SK-N-SH (cell line): ENCODE results near the gene COLQ. TPM values are rescaled to one million over a fixed set of nuclear protein-coding genes. Genes with fewer than 3 reads are reported as not detected.

Source experiments
- CTCF ChIA-PET: fragments of 300-600, 350-600 bp; formaldehyde crosslinking; extraction: SDS; loops from one replicate; lab custom pipeline; 2021; lab: Yijun Ruan, JAX
- POLR2A ChIA-PET: fragments of 350-600 bp; sonication (Branson Sonifier 250); formaldehyde crosslinking; extraction: SDS; loops from one replicate; lab custom pipeline; 2020; ENCODE audit warnings: antibody characterized with exemption, inconsistent platforms; lab: Yijun Ruan, JAX
- DNase-seq: peaks from one replicate; pipeline ENCODE4 v3.0.0; 2012
- H2AFZ ChIP-seq: fragments of 200-600 bp; sonication (generic); 2 replicates; pipeline ENCODE4 v1.8.1; 2016; ENCODE audit warnings: antibody characterized with exemption, mild to moderate bottlenecking, low read depth
- H3F3A ChIP-seq: fragments of 200-600 bp; sonication (generic); replicated peaks from 2 replicates; pipeline ENCODE3; 2016; ENCODE audit warnings: antibody characterized with exemption, mild to moderate bottlenecking; ENCODE audit not compliant: insufficient read depth
- H3K27ac ChIP-seq, 2 experiments: fragments of 200-500 bp in 1 of 2; fragments of 200-600 bp in 1 of 2; sonication (Bioruptor generic) in 1 of 2; sonication (generic), shearing (Covaris generic) in 1 of 2; 2 replicates each; pipeline versions ENCODE4 v1.5.1 to v1.6.1; 2014 to 2016; ENCODE audit warnings: low read depth in 2 of 2, inconsistent platforms in 1 of 2, low read length in 1 of 2, mild to moderate bottlenecking in 1 of 2, mixed read lengths in 1 of 2
- H3K27me3 ChIP-seq: fragments of 200-600 bp; sonication (generic), shearing (Covaris generic); 2 replicates; pipeline ENCODE4 v1.6.1; 2016; ENCODE audit warnings: mixed run types; ENCODE audit not compliant: insufficient read depth
- H3K36me3 ChIP-seq, 2 experiments: fragments of 200-500 bp in 1 of 2; fragments of 200-600 bp in 1 of 2; sonication (Bioruptor generic) in 1 of 2; sonication (generic) in 1 of 2; replicated peaks in 1 of 2; 2 replicates each; pipeline versions ENCODE3 to v1.5.1; 2014 to 2016; ENCODE audit warnings: low read length in 1 of 2, mild to moderate bottlenecking in 1 of 2; ENCODE audit not compliant: insufficient read depth in 2 of 2, control insufficient read depth in 1 of 2
- H3K4me1 ChIP-seq, 2 experiments: fragments of 200-500 bp in 1 of 2; fragments of 200-600 bp in 1 of 2; sonication (Bioruptor generic) in 1 of 2; sonication (generic), shearing (Covaris generic) in 1 of 2; 2 replicates each; pipeline versions ENCODE4 v1.5.1 to v1.6.1; 2014 to 2016; ENCODE audit warnings: low read depth in 1 of 2, low read length in 1 of 2, mixed run types in 1 of 2; ENCODE audit not compliant: insufficient read depth in 2 of 2, control insufficient read depth in 1 of 2
- H3K4me2 ChIP-seq: fragments of 200-600 bp; sonication (generic), shearing (Covaris generic); 2 replicates; pipeline ENCODE4 v1.6.1; 2017; ENCODE audit warnings: mixed run types
- H3K4me3 ChIP-seq, 2 experiments: fragments of 200-500 bp in 1 of 2; fragments of 200-600 bp in 1 of 2; sonication (Bioruptor generic) in 1 of 2; sonication (generic), shearing (Covaris generic) in 1 of 2; 2 replicates each; pipeline versions ENCODE4 v1.5.1 to v1.8.1; 2014 to 2016; ENCODE audit warnings: low read depth in 2 of 2, inconsistent platforms in 1 of 2, low read length in 1 of 2, mild to moderate bottlenecking in 1 of 2, mixed read lengths in 1 of 2, moderate library complexity in 1 of 2
- H3K79me2 ChIP-seq: fragments of 200-600 bp; sonication (generic); 2 replicates; pipeline ENCODE4 v1.8.1; 2017; ENCODE audit warnings: mild to moderate bottlenecking; ENCODE audit not compliant: insufficient read depth
- H3K9ac ChIP-seq: fragments of 200-600 bp; sonication (generic); 2 replicates; pipeline ENCODE4 v1.6.1; 2017; ENCODE audit warnings: mixed run types
- H3K9me2 ChIP-seq: fragments of 200-600 bp; sonication (generic); 2 replicates; pipeline ENCODE4 v1.6.1; 2017; ENCODE audit warnings: mixed run types
- H3K9me3 ChIP-seq: fragments of 200-600 bp; sonication (generic); 2 replicates; pipeline ENCODE4 v1.6.1; 2017; ENCODE audit warnings: mixed run types, mild to moderate bottlenecking, moderate library complexity
- H4K20me1 ChIP-seq: fragments of 200-600 bp; sonication (generic); 2 replicates; pipeline ENCODE4 v1.6.1; 2017; ENCODE audit warnings: mild to moderate bottlenecking, mixed run types; ENCODE audit not compliant: insufficient read depth
- CHD2 ChIP-seq: fragments of 150-350 bp; IDR thresholded peaks from 2 replicates; pipeline ENCODE4 v1.6.1; 2018; ENCODE audit warnings: low read length; ENCODE audit not compliant: partially characterized antibody
- ELF1 ChIP-seq: IDR thresholded peaks from 2 replicates; pipeline ENCODE4 v1.4.0; 2012
- EP300 ChIP-seq, 2 experiments: IDR thresholded peaks; 2 replicates each; pipeline versions ENCODE4 v1.4.0 to v1.6.1; 2012; ENCODE audit warnings: borderline replicate concordance in 1 of 2, low read depth in 1 of 2, low read length in 1 of 2
- EZH2phosphoT487 ChIP-seq: fragments of 200-600 bp; sonication (generic); IDR thresholded peaks from 2 replicates; pipeline ENCODE4 v1.6.1; 2017; ENCODE audit warnings: low read depth, mixed run types, mild to moderate bottlenecking, antibody characterized with exemption, moderate library complexity, borderline replicate concordance
- FOSL2 ChIP-seq: IDR thresholded peaks from 2 replicates; pipeline ENCODE4 v1.4.0; 2012; ENCODE audit warnings: low read depth, mild to moderate bottlenecking, moderate library complexity, borderline replicate concordance
- FOXJ3 ChIP-seq: sonication (generic); formaldehyde crosslinking; IDR thresholded peaks from 2 replicates; pipeline ENCODE4 v1.5.1; 2020; ENCODE audit warnings: mild to moderate bottlenecking, missing genetic modification reagents
- FOXM1 ChIP-seq: IDR thresholded peaks from 2 replicates; pipeline ENCODE4 v1.4.0; 2012; ENCODE audit warnings: low read depth, mild to moderate bottlenecking
- GABPA ChIP-seq: IDR thresholded peaks from 2 replicates; pipeline ENCODE4 v1.4.0; 2012; ENCODE audit warnings: low read depth, mild to moderate bottlenecking
- GATA2 ChIP-seq: sonication (generic); formaldehyde crosslinking; IDR thresholded peaks from 2 replicates; pipeline ENCODE4 v1.5.0; 2020; ENCODE audit warnings: mild to moderate bottlenecking, missing genetic modification reagents
- JUND ChIP-seq: IDR thresholded peaks from 2 replicates; pipeline ENCODE4 v1.4.0; 2012
- MXI1 ChIP-seq: IDR thresholded peaks from 2 replicates; pipeline ENCODE4 v1.6.1; 2012; ENCODE audit warnings: mild to moderate bottlenecking, low read depth, low read length, improper control_type of control experiment
- NFIC ChIP-seq: IDR thresholded peaks from 2 replicates; pipeline ENCODE4 v1.4.0; 2012; ENCODE audit warnings: borderline replicate concordance
- POLR2AphosphoS5 ChIP-seq: IDR thresholded peaks from 2 replicates; pipeline ENCODE4 v1.6.1; 2012; ENCODE audit warnings: low read depth, low read length
- RCOR1 ChIP-seq: fragments of 150-350 bp; IDR thresholded peaks from 2 replicates; pipeline ENCODE4 v1.6.1; 2017; ENCODE audit warnings: antibody characterized with exemption, low read length
- TAF1 ChIP-seq: IDR thresholded peaks from 2 replicates; pipeline ENCODE4 v1.6.1; 2012; ENCODE audit warnings: low read depth, mild to moderate bottlenecking, low read length, moderate library complexity, borderline replicate concordance
- YY1 ChIP-seq: IDR thresholded peaks from 2 replicates; pipeline ENCODE4 v1.4.0; 2012; ENCODE audit warnings: low read depth, mild to moderate bottlenecking
- WGBS: methylation state at CpG from one replicate; pipeline ENCODE4 v1.1.6; 2017; ENCODE audit warnings: low lambda C conversion rate; 5-methylcytosine and 5-hydroxymethylcytosine counted together
- polyA plus RNA-seq, 3 experiments: library from polyadenylated mRNA; depleted of rRNA; stranded (reverse); fragments of >200 nt; gene quantifications; 2 replicates each; pipeline ENCODE4 v1.2.3, GENCODE V29; 2012
- TF ChIP-seq, protein P1 (sequence below): fragments of 150-350 bp; IDR thresholded peaks from 2 replicates; pipeline ENCODE4 v1.6.1; 2016; ENCODE audit warnings: mild to moderate bottlenecking, low read depth, low read length
- TF ChIP-seq, protein P2 (sequence below): IDR thresholded peaks from 2 replicates; pipeline ENCODE4 v1.4.0; 2012; ENCODE audit warnings: low read depth, borderline replicate concordance
- TF ChIP-seq, protein P3 (sequence below): IDR thresholded peaks from 2 replicates; pipeline ENCODE4 v1.4.0; 2012; ENCODE audit warnings: low read depth, borderline replicate concordance

Gene COLQ
- polyA plus RNA-seq, 1 of the 3 experiments (the other 2 are of a cell fraction) = 1.5 TPM

DNA sequence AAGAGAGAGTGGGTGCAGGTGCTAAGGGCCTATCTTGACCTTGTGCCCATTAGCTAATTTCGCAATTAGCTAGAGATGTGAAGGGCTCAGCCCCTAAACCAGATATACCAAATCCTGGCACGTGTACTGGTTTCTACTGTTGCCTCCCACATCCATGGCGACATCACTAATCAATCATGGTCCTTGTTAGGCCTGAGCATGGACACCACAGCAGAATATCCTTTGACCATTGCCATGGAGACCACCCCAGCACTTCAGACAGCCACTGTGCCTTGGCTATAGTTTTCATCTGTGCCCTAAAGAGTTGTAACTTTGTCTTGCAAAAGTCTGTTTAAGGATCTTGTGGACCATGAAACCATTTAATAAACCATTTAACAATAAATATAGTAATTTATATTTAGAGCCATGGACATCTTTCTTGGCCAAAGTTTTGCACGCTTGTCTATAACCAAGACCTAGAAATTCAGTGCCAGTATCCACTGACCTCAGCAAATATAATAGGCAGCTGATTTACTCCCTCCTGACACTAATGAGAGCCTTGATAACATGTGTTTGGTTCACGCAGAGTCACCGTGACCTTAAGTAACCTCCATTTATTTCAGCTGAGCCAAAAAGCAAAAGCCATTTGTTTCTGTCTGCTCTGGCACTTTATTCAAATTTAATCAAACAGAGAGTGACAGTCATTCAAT is 43.4 kb downstream of the COLQ start:
- POLR2A ChIA-PET = no interaction called here
- Histone ChIP-seq H3K4me3 (no peak overlapping the region), H3K9me3 (no peaks in the 10 kb centered on the region), H3K79me2 (no peaks in the 10 kb centered on the region), H4K20me1 (no peaks in the 10 kb centered on the region), H3K27ac (peak overlapping the region in 1 of 2 experiments; percentile 87; a peak in 2 of 4 replicates), H2AFZ (no peak overlapping the region), H3K9ac (no peak overlapping the region), H3K9me2 (no peaks in the 10 kb centered on the region), H3F3A (no peaks in the 10 kb centered on the region), H3K4me1 (peaks cover 0 to 17% of the 10 kb centered on the region in 2 experiments; a peak in 1 of 4 replicates)
- CTCF ChIA-PET = interaction anchor here (0.6 to 1.4 kb wide), 4 partner anchors 12 to 78 kb away, joined by 3 to 4 read pairs (median 3); no protein-coding TSS in a partner anchor
- 74% methylated on average over 6 of the region's 6 CpGs for WGBS
- DNase-seq = peak; percentile 33
- TF ChIP-seq MXI1 = 0 out of 2 replicates have a peak, but pooled peaks have one; percentile 17
- TF ChIP-seq ELF1 = no peak
- TF ChIP-seq FOXJ3 (CRISPR knock-in tag) = peak; percentile 21; the same call in 1 of the 2 replicates
- peak; percentile 31 for TF ChIP-seq CHD2
- TF ChIP-seq EP300 (IDR thresholded peaks at IDR 0.05; ENCODE audit: borderline replicate concordance in 1 of 2, low read depth in 1 of 2, low read length in 1 of 2) = peak in 1 of 2 experiments; percentile 71; a peak in 2 of 4 replicates
- TF ChIP-seq, all 33 proteins: peak for 4
- no peaks in the 10 kb centered on the region for H3K27me3 ChIP-seq
- no peaks in the 10 kb centered on the region for H3K36me3 ChIP-seq
- no peak overlapping the region for H3K4me2 ChIP-seq

DNA sequence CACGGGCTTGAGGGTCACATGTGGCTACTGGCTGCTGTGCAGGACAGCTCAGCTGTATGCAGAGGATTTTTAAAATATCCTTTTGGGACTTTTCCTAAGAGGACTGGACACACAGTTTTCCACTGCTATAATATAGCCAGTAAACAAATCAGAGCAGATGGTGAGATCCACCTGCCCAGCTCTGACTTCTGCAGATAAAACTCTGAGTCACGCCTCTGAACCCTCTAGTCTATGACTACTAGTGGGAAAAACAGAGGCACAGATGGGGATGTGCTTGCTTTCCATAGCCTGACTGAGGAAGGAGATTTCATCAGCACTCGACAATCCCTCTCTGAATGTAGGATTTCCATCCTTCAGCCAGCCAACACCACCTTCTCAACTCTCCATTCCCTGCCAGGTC is 45.1 kb downstream of the COLQ start:
- Histone ChIP-seq H2AFZ (no peak overlapping the region), H3K36me3 (no peaks in the 10 kb centered on the region), H3K79me2 (no peaks in the 10 kb centered on the region), H3K9me3 (no peaks in the 10 kb centered on the region), H4K20me1 (no peaks in the 10 kb centered on the region), H3K9me2 (no peaks in the 10 kb centered on the region), H3F3A (no peaks in the 10 kb centered on the region), H3K4me1 (peaks cover 0 to 17% of the 10 kb centered on the region in 2 experiments; a peak in 1 of 4 replicates), H3K27me3 (no peaks in the 10 kb centered on the region), H3K27ac (no peak overlapping the region), H3K4me3 (no peak overlapping the region), H3K4me2 (no peak overlapping the region), H3K9ac (no peak overlapping the region)
- WGBS = 70% methylated on average over 3 of the region's 3 CpGs
- TF ChIP-seq POLR2AphosphoS5 (no peak), ELF1 (no peak), RCOR1 (no peak), CHD2 (no peak), TAF1 (no peak), JUND (no peak), MXI1 (no peak), EZH2phosphoT487 (no peak), EP300 (IDR thresholded peaks at IDR 0.05; ENCODE audit: borderline replicate concordance in 1 of 2, low read depth in 1 of 2, low read length in 1 of 2) (no peak), GABPA (no peak), YY1 (no peak), FOSL2 (no peak), FOXM1 (no peak), GATA2 (CRISPR knock-in tag) (no peak), NFIC (no peak)
- TF ChIP-seq, protein P1, sequence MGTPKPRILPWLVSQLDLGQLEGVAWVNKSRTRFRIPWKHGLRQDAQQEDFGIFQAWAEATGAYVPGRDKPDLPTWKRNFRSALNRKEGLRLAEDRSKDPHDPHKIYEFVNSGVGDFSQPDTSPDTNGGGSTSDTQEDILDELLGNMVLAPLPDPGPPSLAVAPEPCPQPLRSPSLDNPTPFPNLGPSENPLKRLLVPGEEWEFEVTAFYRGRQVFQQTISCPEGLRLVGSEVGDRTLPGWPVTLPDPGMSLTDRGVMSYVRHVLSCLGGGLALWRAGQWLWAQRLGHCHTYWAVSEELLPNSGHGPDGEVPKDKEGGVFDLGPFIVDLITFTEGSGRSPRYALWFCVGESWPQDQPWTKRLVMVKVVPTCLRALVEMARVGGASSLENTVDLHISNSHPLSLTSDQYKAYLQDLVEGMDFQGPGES = no peak
- TF ChIP-seq, protein P2, sequence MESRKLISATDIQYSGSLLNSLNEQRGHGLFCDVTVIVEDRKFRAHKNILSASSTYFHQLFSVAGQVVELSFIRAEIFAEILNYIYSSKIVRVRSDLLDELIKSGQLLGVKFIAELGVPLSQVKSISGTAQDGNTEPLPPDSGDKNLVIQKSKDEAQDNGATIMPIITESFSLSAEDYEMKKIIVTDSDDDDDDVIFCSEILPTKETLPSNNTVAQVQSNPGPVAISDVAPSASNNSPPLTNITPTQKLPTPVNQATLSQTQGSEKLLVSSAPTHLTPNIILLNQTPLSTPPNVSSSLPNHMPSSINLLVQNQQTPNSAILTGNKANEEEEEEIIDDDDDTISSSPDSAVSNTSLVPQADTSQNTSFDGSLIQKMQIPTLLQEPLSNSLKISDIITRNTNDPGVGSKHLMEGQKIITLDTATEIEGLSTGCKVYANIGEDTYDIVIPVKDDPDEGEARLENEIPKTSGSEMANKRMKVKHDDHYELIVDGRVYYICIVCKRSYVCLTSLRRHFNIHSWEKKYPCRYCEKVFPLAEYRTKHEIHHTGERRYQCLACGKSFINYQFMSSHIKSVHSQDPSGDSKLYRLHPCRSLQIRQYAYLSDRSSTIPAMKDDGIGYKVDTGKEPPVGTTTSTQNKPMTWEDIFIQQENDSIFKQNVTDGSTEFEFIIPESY = no peak
- TF ChIP-seq, protein P3, sequence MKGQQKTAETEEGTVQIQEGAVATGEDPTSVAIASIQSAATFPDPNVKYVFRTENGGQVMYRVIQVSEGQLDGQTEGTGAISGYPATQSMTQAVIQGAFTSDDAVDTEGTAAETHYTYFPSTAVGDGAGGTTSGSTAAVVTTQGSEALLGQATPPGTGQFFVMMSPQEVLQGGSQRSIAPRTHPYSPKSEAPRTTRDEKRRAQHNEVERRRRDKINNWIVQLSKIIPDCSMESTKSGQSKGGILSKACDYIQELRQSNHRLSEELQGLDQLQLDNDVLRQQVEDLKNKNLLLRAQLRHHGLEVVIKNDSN = no peak
- ChIA-PET POLR2A (no interaction called here), CTCF (no interaction called here)
- no peak for DNase-seq
